Liver (tissue), 9 donors: Measurements from ENCODE around the gene DVL1. TPM values are rescaled to one million over a fixed set of nuclear protein-coding genes. Genes with fewer than 3 reads are reported as not detected.

ENCODE experiments used
- DNase-seq: peaks from one replicate; pipeline ENCODE4 v3.0.0-alpha.2; 2017; ENCODE audit warnings: low spot score
- H3K27ac ChIP-seq, 2 donors: one replicate each; pipeline ENCODE4 v1.7.0; 2013; ENCODE audit warnings: inconsistent platforms in 2 of 2, low read length in 2 of 2, control low read depth in 1 of 2, low read depth in 1 of 2, mild to moderate bottlenecking in 1 of 2
- H3K27me3 ChIP-seq, 4 donors: one replicate each; pipeline versions ENCODE4 v1.6.1 to v1.7.0; 2013; ENCODE audit warnings: low read length in 3 of 4, inconsistent platforms in 1 of 4, mild to moderate bottlenecking in 1 of 4, moderate library complexity in 1 of 4; ENCODE audit not compliant: control insufficient read depth in 4 of 4, insufficient read depth in 4 of 4
- H3K36me3 ChIP-seq, 4 donors: one replicate each; pipeline versions ENCODE4 v1.6.1 to v1.7.0; 2013; ENCODE audit warnings: low read length in 3 of 4, mild to moderate bottlenecking in 3 of 4, low read depth in 1 of 4, moderate library complexity in 1 of 4; ENCODE audit not compliant: control insufficient read depth in 4 of 4, insufficient read depth in 3 of 4
- H3K4me1 ChIP-seq, 4 donors: one replicate each; pipeline versions ENCODE4 v1.6.1 to v1.7.0; 2013; ENCODE audit warnings: low read length in 3 of 4, mild to moderate bottlenecking in 3 of 4, moderate library complexity in 1 of 4; ENCODE audit not compliant: control insufficient read depth in 4 of 4, insufficient read depth in 4 of 4
- H3K4me3 ChIP-seq, 3 donors: one replicate each; pipeline versions ENCODE4 v1.6.1 to v1.7.0; 2013; ENCODE audit warnings: low read length in 3 of 3, control low read depth in 1 of 3, low read depth in 1 of 3, mild to moderate bottlenecking in 1 of 3
- H3K9ac ChIP-seq, 2 donors: one replicate each; pipeline ENCODE4 v1.7.0; 2013; ENCODE audit warnings: low read length in 2 of 2, mild to moderate bottlenecking in 2 of 2, moderate library complexity in 2 of 2, control low read depth in 1 of 2, low read depth in 1 of 2
- H3K9me3 ChIP-seq, 4 donors: one replicate each; pipeline versions ENCODE4 v1.6.1 to v1.7.0; 2013; ENCODE audit warnings: low read length in 3 of 4; ENCODE audit not compliant: control insufficient read depth in 4 of 4
- ATF3 ChIP-seq: IDR thresholded peaks from 2 replicates; pipeline ENCODE4 v1.6.1; 2016; ENCODE audit warnings: antibody characterized with exemption
- CTCF ChIP-seq: fragments of 150-350 bp; IDR thresholded peaks from 2 replicates; pipeline ENCODE4 v1.5.1; 2017; ENCODE audit warnings: improper control_type of control experiment, low read depth, low read length; ENCODE audit not compliant: missing input control
- EGR1 ChIP-seq, 2 donors: IDR thresholded peaks; 2 replicates each; pipeline ENCODE4 v1.6.1; 2016 to 2018; ENCODE audit warnings: antibody characterized with exemption in 2 of 2, low read depth in 2 of 2
- FOXA1 ChIP-seq: IDR thresholded peaks from 2 replicates; pipeline ENCODE4 v1.6.1; 2016; ENCODE audit warnings: antibody characterized with exemption
- FOXA2 ChIP-seq: IDR thresholded peaks from 2 replicates; pipeline ENCODE4 v1.6.1; 2016; ENCODE audit warnings: antibody characterized with exemption
- HNF4G ChIP-seq: IDR thresholded peaks from 2 replicates; pipeline ENCODE4 v1.6.1; 2016; ENCODE audit warnings: antibody characterized with exemption
- JUND ChIP-seq, 2 donors: IDR thresholded peaks; 2 replicates each; pipeline ENCODE4 v1.6.1; 2016; ENCODE audit warnings: antibody characterized with exemption in 2 of 2
- MAX ChIP-seq: IDR thresholded peaks from 2 replicates; pipeline ENCODE4 v1.6.1; 2016; ENCODE audit warnings: antibody characterized with exemption
- NR2F2 ChIP-seq: IDR thresholded peaks from 2 replicates; pipeline ENCODE4 v1.6.1; 2016; ENCODE audit warnings: antibody characterized with exemption
- RAD21 ChIP-seq, 2 donors: IDR thresholded peaks; 2 replicates each; pipeline ENCODE4 v1.6.1; 2016; ENCODE audit warnings: antibody characterized with exemption in 2 of 2, mild to moderate bottlenecking in 2 of 2
- REST ChIP-seq: IDR thresholded peaks from 2 replicates; pipeline ENCODE4 v1.6.1; 2016; ENCODE audit warnings: antibody characterized with exemption, mild to moderate bottlenecking
- RXRA ChIP-seq, 2 donors: IDR thresholded peaks; 2 replicates each; pipeline ENCODE4 v1.6.1; 2017 to 2018; ENCODE audit warnings: antibody characterized with exemption in 2 of 2, mild to moderate bottlenecking in 1 of 2
- SP1 ChIP-seq: IDR thresholded peaks from 2 replicates; pipeline ENCODE4 v1.6.1; 2018; ENCODE audit warnings: antibody characterized with exemption, mild to moderate bottlenecking
- TAF1 ChIP-seq: conservative IDR thresholded peaks from 2 replicates; pipeline ENCODE4 v1.6.1; 2016; ENCODE audit warnings: antibody characterized with exemption, mild to moderate bottlenecking
- YY1 ChIP-seq: IDR thresholded peaks from 2 replicates; pipeline ENCODE4 v1.6.1; 2016; ENCODE audit warnings: antibody characterized with exemption, mild to moderate bottlenecking
- ZBTB33 ChIP-seq: IDR thresholded peaks from 2 replicates; pipeline ENCODE4 v1.6.1; 2016; ENCODE audit warnings: antibody characterized with exemption
- WGBS: extraction: QIAGEN DNeasy Blood & Tissue Kit; methylation state at CpG from one replicate; pipeline ENCODE4 v1.1.7; 2013; 5-methylcytosine and 5-hydroxymethylcytosine counted together
- polyA plus RNA-seq, 2 donors: library from polyadenylated mRNA; stranded (reverse) in 1 of 2; unstranded in 1 of 2; fragments of 200-250 nt in 1 of 2; fragments of >200 nt in 1 of 2; fragmentation: Nextera tagmentation in 1 of 2; extraction: Ambion mirVana in 1 of 2; gene quantifications; one replicate each; pipeline versions ENCODE4 v1.2.1 to v1.2.3, GENCODE V29; 2013 to 2015
- total RNA-seq, 2 donors: library from RNA; depleted of rRNA; stranded (reverse); fragments of >200 nt; gene quantifications; one replicate each; pipeline ENCODE4 v1.2.3, GENCODE V29; 2014
- donor health status: healthy.
- donor health status: healthy.
- donor health status: healthy.
- donor health status: healthy.
- donor health status: healthy.

Gene DVL1
- total and polyA plus RNA-seq, 4 donors = 5.7 to 41.2 (median 24.8) TPM

GRCh38 chr1:1361982-1362423 lies 12.8 kb upstream of the DVL1 start:
- WGBS = 39% methylated on average over 13 of the region's 13 CpGs
- no peak for DNase-seq
- Histone ChIP-seq H3K4me1 (no peaks in the 10 kb centered on the region), H3K9me3 (no peaks in the 10 kb centered on the region), H3K27ac (no peak overlapping the region), H3K4me3 (no peak overlapping the region), H3K27me3 (no peaks in the 10 kb centered on the region), H3K9ac (no peak overlapping the region), H3K36me3 (no peaks in the 10 kb centered on the region)
- TF ChIP-seq ATF3 (no peak), FOXA2 (no peak), CTCF (no peak), NR2F2 (no peak), TAF1 (no peak), MAX (no peak)

GRCh38 chr1:1361233-1361981 lies 12.2 kb upstream of the DVL1 start:
- TF ChIP-seq ZBTB33 (no peak), TAF1 (no peak), SP1 (no peak), HNF4G (no peak), REST (no peak), CTCF (no peak), YY1 (no peak), ATF3 (no peak), RXRA (IDR thresholded peaks at IDR 0.05) (no peak), RAD21 (IDR thresholded peaks at IDR 0.05) (no peak), JUND (IDR thresholded peaks at IDR 0.05) (no peak), FOXA1 (no peak), MAX (no peak), EGR1 (IDR thresholded peaks at IDR 0.05; ENCODE audit: low read depth in 2 of 2) (no peak)
- H3K36me3 ChIP-seq = no peaks in the 10 kb centered on the region
- H3K27ac ChIP-seq = no peak overlapping the region
- H3K9ac ChIP-seq = no peak overlapping the region
- no peaks in the 10 kb centered on the region for H3K4me1 ChIP-seq
- no peaks in the 10 kb centered on the region for H3K27me3 ChIP-seq
- H3K4me3 ChIP-seq = no peak overlapping the region
- WGBS = 80% methylated on average over 35 of the region's 35 CpGs
- H3K9me3 ChIP-seq = no peaks in the 10 kb centered on the region
- no peak for DNase-seq
